ENCODE data around the gene CD247.

DNA sequence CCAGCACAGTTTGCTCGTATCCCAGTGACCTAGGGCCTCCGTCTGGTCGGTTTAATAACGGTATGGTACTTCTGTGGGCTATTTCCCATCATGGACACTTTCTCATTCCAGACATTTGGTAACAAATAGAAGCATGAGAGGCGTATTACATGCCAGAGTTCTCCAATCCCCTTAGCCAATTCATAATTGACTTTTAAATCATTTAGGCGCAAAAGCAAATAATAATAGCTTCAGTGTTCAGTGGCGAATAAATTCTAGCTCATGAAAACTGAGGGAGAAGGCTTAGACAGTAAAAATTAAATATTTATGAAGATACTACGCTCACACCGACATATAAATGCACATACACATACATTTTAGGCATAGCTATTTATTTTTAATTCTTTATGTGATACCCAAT is 50.6 kb downstream of the CD247 start:
- no peak for TF ChIP-seq CTCF (conservative IDR thresholded peaks at IDR 0.05; ENCODE audit: low read depth, low read length)
- TF ChIP-seq EZH2 (IDR thresholded peaks at IDR 0.05; ENCODE audit: low read length, unreplicated experiment), result no peak
